NCI-H2107 treated with DMSO at 0.1 percent for 48 hours (cell line): Measurements from ENCODE around the gene EXD2.
A peak's percentile ranks its signal among the peaks of the same experiment; 100 is the strongest.
"Not testable (repeated sequence)": the region's sequence is repeated elsewhere in the genome, so short reads cannot be mapped to it uniquely, and the experiment has no call there.

ENCODE experiments used
- DNase-seq: peaks from one replicate; lab custom pipeline; 2025; ENCODE audit not compliant: unreplicated experiment; lab: John Stamatoyannopoulos, UW

Gene EXD2

GRCh38 chr14:69274321-69274720, 83.0 kb downstream of the EXD2 start:
- DNase-seq, result no peak

- DNase-seq, result no peak
These were observed 84.0 kb downstream of the EXD2 start for GRCh38 chr14:69275331-69275730.

- DNase-seq, result not testable (repeated sequence)
These were observed 86.1 kb downstream of the EXD2 start for GRCh38 chr14:69277356-69277755.

GRCh38 chr14:69280746-69281291, 89.5 kb downstream of the EXD2 start:
- DNase-seq, result no peak

GRCh38 chr14:69281450-69282169, 90.3 kb downstream of the EXD2 start:
- peak; percentile 96 for DNase-seq

GRCh38 chr14:69282448-69282847, 91.2 kb downstream of the EXD2 start:
- no peak for DNase-seq

- no peak for DNase-seq
These were observed 92.9 kb downstream of the EXD2 start for GRCh38 chr14:69284170-69284569.

GRCh38 chr14:69285661-69286255, 94.5 kb downstream of the EXD2 start:
- no peak for DNase-seq

- DNase-seq, result peak; percentile 52
These were observed 96.1 kb downstream of the EXD2 start for GRCh38 chr14:69287098-69288010.

- DNase-seq, result peak; percentile 93
These were observed 96.9 kb downstream of the EXD2 start for GRCh38 chr14:69288011-69288771.

GRCh38 chr14:69288956-69289705, 97.8 kb downstream of the EXD2 start:
- no peak for DNase-seq

- no peak for DNase-seq
These were observed 98.7 kb downstream of the EXD2 start for GRCh38 chr14:69289811-69290520.

GRCh38 chr14:69290881-69291280, 99.6 kb downstream of the EXD2 start:
- DNase-seq, result not testable (repeated sequence)

- DNase-seq, result no peak
These were observed 100.1 kb downstream of the EXD2 start for GRCh38 chr14:69291396-69291795.

- no peak for DNase-seq
These were observed 100.7 kb downstream of the EXD2 start for GRCh38 chr14:69291891-69292561.
